T-helper 2 cell treated with Interferon-gamma antibody and Interleukin-4, amounts not matched to agents 5 μg/mL and 100 μg/mL, for 36 hours (primary cell): Measurements from ENCODE around the gene RANBP1.
A peak's percentile ranks its signal among the peaks of the same experiment; 100 is the strongest.

ENCODE experiments used
- DNase-seq: peaks from one replicate; pipeline ENCODE4 v3.0.0; 2021; ENCODE audit warnings: low spot score
- H3K27ac Mint-ChIP-seq: one replicate; pipeline ENCODE4 v1.8.0; 2021; ENCODE audit warnings: mild to moderate bottlenecking, mixed read lengths
- H3K27me3 Mint-ChIP-seq: one replicate; pipeline ENCODE4 v1.8.0; 2021; ENCODE audit warnings: low read depth, mixed read lengths
- H3K36me3 Mint-ChIP-seq: one replicate; pipeline ENCODE4 v1.8.0; 2021; ENCODE audit warnings: low read depth, mixed read lengths
- H3K4me1 Mint-ChIP-seq: one replicate; pipeline ENCODE4 v1.8.0; 2021; ENCODE audit warnings: low read depth, mixed read lengths
- H3K4me3 Mint-ChIP-seq: one replicate; pipeline ENCODE4 v1.8.0; 2022; ENCODE audit warnings: mild to moderate bottlenecking, moderate library complexity, mixed read lengths
- H3K9me3 Mint-ChIP-seq: one replicate; pipeline ENCODE4 v1.8.0; 2021; ENCODE audit warnings: mixed read lengths

The RANBP1 gene

GRCh38 chr22:20109411-20110358, 6.2 kb upstream of the RANBP1 start:
- no peak overlapping the region for H3K4me3 Mint-ChIP-seq
- no peak overlapping the region for H3K27ac Mint-ChIP-seq
- no peaks in the 10 kb centered on the region for H3K27me3 Mint-ChIP-seq
- DNase-seq: no peak
- peaks cover 4% of the 10 kb centered on the region for H3K4me1 Mint-ChIP-seq
- H3K9me3 Mint-ChIP-seq: no peaks in the 10 kb centered on the region
- peaks cover 38% of the 10 kb centered on the region for H3K36me3 Mint-ChIP-seq

GRCh38 chr22:20110359-20110985, 5.4 kb upstream of the RANBP1 start:
- peak overlapping the region; percentile 65 for H3K27ac Mint-ChIP-seq
- H3K36me3 Mint-ChIP-seq: peaks cover 39% of the 10 kb centered on the region
- H3K9me3 Mint-ChIP-seq: no peaks in the 10 kb centered on the region
- H3K27me3 Mint-ChIP-seq: no peaks in the 10 kb centered on the region
- H3K4me3 Mint-ChIP-seq: no peak overlapping the region
- H3K4me1 Mint-ChIP-seq: peaks cover 7% of the 10 kb centered on the region
- no peak for DNase-seq

DNA sequence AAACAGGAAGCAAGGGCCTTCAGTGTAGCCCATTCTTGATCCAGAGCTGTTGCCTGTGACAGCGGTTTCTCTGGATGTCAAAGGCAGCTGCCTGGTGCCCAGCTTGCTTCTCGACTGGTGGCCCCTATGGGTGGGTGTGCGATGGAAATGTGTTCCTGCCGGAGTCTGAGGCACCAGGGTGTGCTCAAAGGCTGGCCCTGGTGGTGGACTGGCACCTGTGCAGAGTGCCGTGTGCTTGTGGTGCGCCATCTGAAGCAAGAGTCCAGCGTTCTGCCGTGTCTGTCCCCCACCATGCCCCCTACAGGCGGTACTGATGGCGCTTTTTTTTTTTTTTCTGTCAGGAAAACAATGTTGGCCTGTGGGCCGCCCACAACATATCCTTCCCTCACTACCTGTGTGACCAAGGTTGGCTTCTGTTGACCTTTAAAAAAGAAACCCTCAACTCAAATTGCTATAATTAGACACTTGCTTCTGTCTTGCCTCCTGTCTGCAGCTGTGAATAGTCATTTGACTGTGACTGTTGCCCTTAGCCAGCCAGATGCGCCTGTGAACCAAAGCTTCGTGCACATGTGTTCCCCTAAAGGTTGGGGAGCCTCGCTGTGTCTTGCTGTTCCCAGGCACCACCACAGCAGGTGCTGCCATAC, 4.7 kb upstream of the RANBP1 start:
- H3K9me3 Mint-ChIP-seq: no peaks in the 10 kb centered on the region
- peak; percentile 36 for DNase-seq
- peak overlapping the region; percentile 65 for H3K27ac Mint-ChIP-seq
- H3K4me3 Mint-ChIP-seq: no peak overlapping the region
- H3K36me3 Mint-ChIP-seq: peaks cover 39% of the 10 kb centered on the region
- peaks cover 7% of the 10 kb centered on the region for H3K4me1 Mint-ChIP-seq
- H3K27me3 Mint-ChIP-seq: no peaks in the 10 kb centered on the region

GRCh38 chr22:20111689-20112622, 3.9 kb upstream of the RANBP1 start:
- no peaks in the 10 kb centered on the region for H3K27me3 Mint-ChIP-seq
- no peak overlapping the region for H3K4me3 Mint-ChIP-seq
- DNase-seq: no peak
- no peaks in the 10 kb centered on the region for H3K9me3 Mint-ChIP-seq
- H3K4me1 Mint-ChIP-seq: peaks cover 7% of the 10 kb centered on the region
- peak overlapping the region; percentile 82 for H3K27ac Mint-ChIP-seq
- peaks cover 38% of the 10 kb centered on the region for H3K36me3 Mint-ChIP-seq

DNA sequence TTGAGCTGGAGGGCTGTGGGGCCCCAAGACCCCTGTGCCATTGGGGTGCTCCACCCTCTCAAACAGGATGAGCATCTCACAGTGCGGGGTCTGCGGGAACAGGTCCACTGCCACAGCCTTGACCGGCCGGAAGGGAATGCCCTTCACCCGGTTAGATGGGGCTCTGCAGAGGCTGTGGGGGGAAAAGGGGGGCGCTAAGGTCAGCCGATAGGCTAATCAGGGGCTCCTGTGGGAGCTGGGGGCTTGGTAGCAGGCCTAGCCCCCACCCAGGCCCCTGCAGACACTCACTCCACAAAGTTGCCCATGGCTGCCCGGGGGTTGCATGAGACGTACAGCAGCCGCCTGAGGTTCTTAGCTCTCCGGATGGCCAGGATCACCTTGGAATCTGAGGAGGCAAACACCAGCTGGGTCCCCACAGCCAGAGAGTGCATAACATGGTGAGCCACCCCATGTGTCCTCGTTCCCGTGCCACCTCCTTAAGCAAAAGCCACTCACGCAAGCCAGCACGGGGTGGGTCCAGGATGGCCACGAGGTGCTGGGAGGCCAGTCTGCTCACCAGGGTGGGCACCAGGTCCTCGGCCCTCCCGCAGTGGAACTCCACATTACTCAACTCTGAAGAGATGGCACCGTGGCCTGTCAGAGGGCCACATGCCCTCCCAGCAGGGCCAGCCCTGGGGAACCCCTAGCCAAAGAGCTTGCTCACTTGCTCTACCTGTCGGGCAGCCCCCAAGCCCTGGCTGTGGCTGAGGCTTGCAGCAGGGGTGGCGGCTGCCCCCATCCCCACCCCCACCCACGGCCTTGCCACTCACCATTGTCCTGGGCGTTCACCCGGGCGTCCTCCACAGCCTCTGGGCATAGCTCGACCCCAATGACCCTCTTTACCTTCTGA, 3.0 kb upstream of the RANBP1 start:
- no peak overlapping the region for H3K27ac Mint-ChIP-seq
- peaks cover 7% of the 10 kb centered on the region for H3K4me1 Mint-ChIP-seq
- no peak for DNase-seq
- no peak overlapping the region for H3K4me3 Mint-ChIP-seq
- no peaks in the 10 kb centered on the region for H3K9me3 Mint-ChIP-seq
- peaks cover 30% of the 10 kb centered on the region for H3K36me3 Mint-ChIP-seq
- H3K27me3 Mint-ChIP-seq: no peaks in the 10 kb centered on the region

DNA sequence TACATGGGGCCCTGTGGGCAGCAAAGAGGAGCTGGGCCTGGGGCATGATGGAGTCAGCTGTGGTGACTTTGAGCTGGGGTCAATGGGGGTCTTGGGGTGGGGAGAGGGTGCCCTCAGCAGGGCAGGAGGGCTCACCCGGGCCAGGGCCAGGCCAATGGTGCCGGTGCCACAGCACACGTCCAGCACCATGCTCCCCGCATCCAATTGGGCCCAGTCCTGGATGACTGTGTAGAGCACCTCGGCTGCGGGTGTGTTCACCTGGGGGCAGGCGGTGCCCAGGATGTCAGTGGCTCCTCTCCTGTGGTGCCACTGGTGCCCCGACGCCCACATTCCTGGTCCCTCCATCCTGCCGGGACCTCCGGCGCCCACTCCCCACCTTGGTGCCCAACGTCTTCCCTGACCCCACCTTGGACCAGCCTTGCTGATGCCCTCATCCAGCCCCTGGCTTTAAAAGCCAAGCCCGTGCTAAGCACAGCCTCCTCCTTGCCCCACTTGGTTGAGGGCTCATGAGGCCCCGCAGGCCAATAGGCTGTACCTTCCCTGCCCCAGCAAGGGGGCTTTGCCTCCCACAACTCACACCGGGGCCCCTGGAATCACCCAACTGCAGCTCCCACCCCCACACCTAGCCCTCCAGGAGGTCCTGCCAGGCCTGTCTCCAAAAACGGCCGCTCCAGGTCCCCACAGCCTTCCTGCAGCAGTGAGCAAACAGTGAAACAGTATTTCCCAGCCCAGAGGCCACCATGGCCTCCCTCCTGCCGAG, 2.2 kb upstream of the RANBP1 start:
- no peak for DNase-seq
- Mint-ChIP-seq H3K9me3 (no peaks in the 10 kb centered on the region), H3K36me3 (peaks cover 32% of the 10 kb centered on the region), H3K27ac (no peak overlapping the region), H3K4me3 (peak overlapping the region; percentile 24), H3K27me3 (no peaks in the 10 kb centered on the region), H3K4me1 (peaks cover 10% of the 10 kb centered on the region)

DNA sequence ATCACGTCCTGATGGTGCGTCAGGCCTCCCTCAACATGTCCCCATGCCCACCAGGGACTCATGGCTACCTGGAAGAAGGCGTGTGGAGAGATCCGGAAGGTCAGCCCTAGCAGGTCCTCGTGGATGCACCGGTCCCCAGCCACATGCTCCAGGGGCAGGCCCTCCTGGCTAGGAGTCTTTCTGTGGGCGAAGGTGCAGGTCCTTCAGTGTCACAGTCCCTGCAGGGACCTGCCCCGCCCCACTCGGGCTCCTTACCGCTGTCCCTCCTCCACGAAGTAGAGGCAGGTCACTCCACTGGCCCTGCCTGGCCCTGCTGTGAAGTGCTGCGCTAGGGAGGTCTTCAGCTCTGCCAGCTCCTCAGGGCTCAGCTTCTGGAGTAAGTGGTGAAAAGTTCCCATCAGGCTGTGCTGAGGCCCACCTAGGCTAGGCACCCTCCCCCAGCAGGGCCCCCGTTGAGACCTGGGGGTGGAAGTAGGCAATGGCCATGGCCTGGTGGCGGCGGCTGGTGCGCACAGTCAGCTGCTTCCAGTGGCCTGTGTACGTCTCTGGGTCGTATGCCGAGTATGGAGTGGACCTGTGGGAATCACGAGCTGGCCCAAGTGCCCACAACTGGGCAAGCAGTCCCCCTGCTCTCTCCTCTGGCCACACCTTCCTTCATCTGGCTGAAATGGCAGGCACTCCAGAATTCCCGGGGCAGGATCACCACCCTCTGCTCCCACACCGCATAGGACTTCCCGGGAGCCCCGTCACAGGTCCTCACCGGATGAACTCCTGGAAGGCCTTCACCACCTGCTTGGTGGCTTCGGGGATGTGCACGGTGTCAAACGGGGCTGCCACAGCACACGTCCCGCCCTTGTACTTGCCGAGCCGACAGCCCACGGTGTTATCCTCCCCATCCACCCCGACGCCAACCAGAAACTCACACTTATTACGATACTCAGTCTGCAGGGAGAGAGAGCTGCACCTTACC, 1.1 kb upstream of the RANBP1 start:
- H3K36me3 Mint-ChIP-seq: peaks cover 37% of the 10 kb centered on the region
- H3K27me3 Mint-ChIP-seq: no peaks in the 10 kb centered on the region
- peak overlapping the region; percentile 66 for H3K4me3 Mint-ChIP-seq
- H3K4me1 Mint-ChIP-seq: peaks cover 13% of the 10 kb centered on the region
- no peak for DNase-seq
- no peaks in the 10 kb centered on the region for H3K9me3 Mint-ChIP-seq
- peak overlapping the region; percentile 64 for H3K27ac Mint-ChIP-seq

GRCh38 chr22:20116376-20116950, 559 bp downstream of the RANBP1 start:
- Mint-ChIP-seq H3K36me3 (peaks cover 45% of the 10 kb centered on the region), H3K4me1 (peaks cover 9% of the 10 kb centered on the region), H3K9me3 (no peaks in the 10 kb centered on the region), H3K27me3 (no peaks in the 10 kb centered on the region), H3K4me3 (peak overlapping the region; percentile 93), H3K27ac (peak overlapping the region; percentile 98)
- DNase-seq: no peak

GRCh38 chr22:20116951-20117632, 1.2 kb downstream of the RANBP1 start, which contains the start of gene TRMT2A:
TRMT2A (minus strand) TSS chr22:20117226; CDS start chr22:20116906, 320 bp downstream.
- no peaks in the 10 kb centered on the region for H3K9me3 Mint-ChIP-seq
- H3K36me3 Mint-ChIP-seq: peaks cover 47% of the 10 kb centered on the region
- DNase-seq: peak; percentile 99
- no peaks in the 10 kb centered on the region for H3K27me3 Mint-ChIP-seq
- H3K27ac Mint-ChIP-seq: peak within 1 kb of the TSS; percentile 98
- peak within 1 kb of the TSS; percentile 93 for H3K4me3 Mint-ChIP-seq
- H3K4me1 Mint-ChIP-seq: peaks cover 9% of the 10 kb centered on the region

DNA sequence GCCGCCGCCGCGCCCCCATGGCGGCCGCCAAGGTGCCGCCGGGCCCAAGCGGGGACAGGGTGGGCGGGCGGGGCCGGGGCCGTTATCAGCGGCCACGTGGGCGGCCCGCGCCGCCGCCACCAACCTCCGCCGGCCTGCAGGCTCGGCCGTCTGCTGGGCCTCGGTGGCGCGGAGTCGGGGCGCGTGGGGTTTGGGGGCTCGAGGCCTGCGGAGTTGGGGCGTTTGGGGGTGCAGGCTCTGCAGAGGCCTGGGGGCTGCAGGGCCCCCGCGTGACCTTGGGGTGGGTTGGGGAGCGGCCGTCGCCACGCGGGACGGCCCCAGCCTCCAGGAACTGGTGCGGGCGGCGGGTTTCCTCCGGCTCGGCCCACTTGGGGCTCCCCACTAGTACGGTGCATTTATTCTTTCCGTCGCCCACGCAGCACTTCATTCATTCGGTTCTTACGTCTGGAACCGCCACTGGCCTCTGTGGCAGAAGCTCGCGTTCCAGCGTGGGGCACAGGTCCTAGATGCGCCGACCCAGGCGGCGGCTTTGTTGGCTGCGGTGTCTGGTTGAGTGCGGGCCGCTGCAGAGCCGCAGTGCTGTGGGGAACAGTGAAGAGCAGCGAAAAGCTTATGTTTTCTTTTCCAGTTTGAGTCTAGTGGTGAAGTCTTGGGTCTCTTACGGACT, 1.9 kb downstream of the RANBP1 start:
- Mint-ChIP-seq H3K4me3 (peak overlapping the region; percentile 91), H3K27me3 (no peaks in the 10 kb centered on the region), H3K36me3 (peaks cover 50% of the 10 kb centered on the region), H3K4me1 (peaks cover 13% of the 10 kb centered on the region), H3K9me3 (no peaks in the 10 kb centered on the region), H3K27ac (peak overlapping the region; percentile 77)
- DNase-seq: peak; percentile 83
